Body of pancreas (tissue), 4 donors: Measurements from ENCODE around the gene S100Z.

Experiments
- POLR2A ChIP-seq, 3 donors: fragments of 450-650 bp; IDR thresholded peaks; one replicate each; pipeline ENCODE4 v1.6.1; 2016; ENCODE audit warnings: antibody characterized with exemption in 3 of 3, mild to moderate bottlenecking in 2 of 3
- TF ChIP-seq, protein P1 (sequence below), 7 experiments: fragments of 450-650 bp in 4 of 7; fragments of 200-600 bp in 3 of 7; sonication (generic) in 3 of 7; IDR thresholded peaks; one replicate each; pipeline ENCODE4 v1.5.1; 2016 to 2019; ENCODE audit warnings: antibody characterized with exemption in 7 of 7

DNA sequence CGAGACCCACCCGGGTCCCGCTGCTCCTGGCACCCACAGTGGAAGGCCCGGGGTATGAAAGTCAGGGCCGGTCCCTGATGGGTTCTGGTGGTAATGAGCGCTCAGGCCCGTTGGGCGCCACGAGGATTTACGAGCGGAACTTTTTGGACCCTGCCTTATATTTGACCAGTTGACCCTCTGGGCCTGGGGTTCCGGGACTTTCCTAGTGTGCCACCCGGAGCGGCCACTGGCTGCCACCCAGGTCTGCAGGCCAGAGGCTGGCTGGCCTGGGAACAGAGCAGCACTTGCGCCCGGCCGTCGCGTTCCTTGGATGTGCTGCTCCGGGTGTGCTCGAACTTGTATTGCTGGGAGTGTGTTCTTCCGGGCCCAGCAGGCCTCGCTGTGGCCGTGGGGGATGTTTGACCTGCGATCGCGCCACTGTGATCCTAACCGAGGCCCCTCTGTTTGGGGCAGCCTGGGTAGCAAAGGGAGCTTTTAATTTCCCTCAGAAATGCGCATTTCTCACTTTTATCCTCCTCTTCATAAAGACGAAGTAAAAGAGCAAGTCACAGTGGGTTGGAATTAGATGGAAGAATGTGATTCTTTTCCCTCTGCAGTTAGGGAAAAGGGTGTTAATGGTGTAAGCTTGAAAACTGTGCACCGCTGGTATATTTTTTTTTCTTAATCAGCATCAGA, 29.8 kb upstream of the S100Z start:
- TF ChIP-seq, protein P1, sequence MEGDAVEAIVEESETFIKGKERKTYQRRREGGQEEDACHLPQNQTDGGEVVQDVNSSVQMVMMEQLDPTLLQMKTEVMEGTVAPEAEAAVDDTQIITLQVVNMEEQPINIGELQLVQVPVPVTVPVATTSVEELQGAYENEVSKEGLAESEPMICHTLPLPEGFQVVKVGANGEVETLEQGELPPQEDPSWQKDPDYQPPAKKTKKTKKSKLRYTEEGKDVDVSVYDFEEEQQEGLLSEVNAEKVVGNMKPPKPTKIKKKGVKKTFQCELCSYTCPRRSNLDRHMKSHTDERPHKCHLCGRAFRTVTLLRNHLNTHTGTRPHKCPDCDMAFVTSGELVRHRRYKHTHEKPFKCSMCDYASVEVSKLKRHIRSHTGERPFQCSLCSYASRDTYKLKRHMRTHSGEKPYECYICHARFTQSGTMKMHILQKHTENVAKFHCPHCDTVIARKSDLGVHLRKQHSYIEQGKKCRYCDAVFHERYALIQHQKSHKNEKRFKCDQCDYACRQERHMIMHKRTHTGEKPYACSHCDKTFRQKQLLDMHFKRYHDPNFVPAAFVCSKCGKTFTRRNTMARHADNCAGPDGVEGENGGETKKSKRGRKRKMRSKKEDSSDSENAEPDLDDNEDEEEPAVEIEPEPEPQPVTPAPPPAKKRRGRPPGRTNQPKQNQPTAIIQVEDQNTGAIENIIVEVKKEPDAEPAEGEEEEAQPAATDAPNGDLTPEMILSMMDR (IDR thresholded peaks at IDR 0.05), result no peak
- TF ChIP-seq POLR2A (IDR thresholded peaks at IDR 0.05), result peak in 2 of 3 donors; percentile 32 to 44
